Measurements from ENCODE around the gene IRGC.

Gene IRGC

GRCh38 chr19:43711751-43712355 lies 4.0 kb upstream of the IRGC start:
- 81% methylated on average over 12 of the region's 12 CpGs for WGBS
- no peak overlapping the region for H3K9ac ChIP-seq (ENCODE audit: low read length)
- no peak overlapping the region for H2BK120ac ChIP-seq (ENCODE audit: low read depth, low read length)
- H2AK5ac ChIP-seq (ENCODE audit: low read length, severe bottlenecking), result no peak overlapping the region
- H3K4me3 ChIP-seq (ENCODE audit: insufficient read depth in 1 of 2, low read depth in 1 of 2, low read length in 2 of 2), result no peak overlapping the region
- DNase-seq, result no peak
- no peak overlapping the region for H3K18ac ChIP-seq (ENCODE audit: low read depth in 1 of 2, low read length in 2 of 2)
- H4K8ac ChIP-seq (ENCODE audit: low read length), result no peak overlapping the region
- H3K23ac ChIP-seq (ENCODE audit: low read length in 2 of 2), result no peak overlapping the region
- no peak overlapping the region for H3K27ac ChIP-seq (ENCODE audit: low read length, poor library complexity, severe bottlenecking)
- peaks cover 7% of the 10 kb centered on the region for H3K9me3 ChIP-seq (ENCODE audit: control insufficient read depth, low read length)
- no peak overlapping the region for H2BK15ac ChIP-seq (ENCODE audit: low read depth, poor library complexity, severe bottlenecking)
- H3K4me1 ChIP-seq (ENCODE audit: control insufficient read depth, insufficient read depth, low read depth, low read length), result no peaks in the 10 kb centered on the region
- no peak overlapping the region for H3K4me2 ChIP-seq (ENCODE audit: low read length, poor library complexity, severe bottlenecking)
- no peaks in the 10 kb centered on the region for H3K36me3 ChIP-seq (ENCODE audit: control insufficient read depth in 1 of 2, insufficient read depth in 2 of 2, low read depth in 1 of 2, low read length in 2 of 2)
- H4K91ac ChIP-seq (ENCODE audit: low read length), result no peak overlapping the region
- H2AFZ ChIP-seq (ENCODE audit: low read depth, low read length), result no peak overlapping the region
- no peaks in the 10 kb centered on the region for H3K79me1 ChIP-seq (replicated peaks; ENCODE audit: low read length, poor library complexity, severe bottlenecking)
- H2BK5ac ChIP-seq (ENCODE audit: low read depth, low read length, poor library complexity, severe bottlenecking), result no peak overlapping the region
- no peak overlapping the region for H2BK12ac ChIP-seq (ENCODE audit: low read length in 2 of 2)
- H3K4ac ChIP-seq (ENCODE audit: low read depth in 1 of 2, low read length in 2 of 2), result no peak overlapping the region
- H3K27me3 ChIP-seq (ENCODE audit: control insufficient read depth in 1 of 2, insufficient read depth in 1 of 2, low read length in 2 of 2), result no peaks in the 10 kb centered on the region
- no peak overlapping the region for H3K14ac ChIP-seq (ENCODE audit: low read length in 2 of 2)

DNA sequence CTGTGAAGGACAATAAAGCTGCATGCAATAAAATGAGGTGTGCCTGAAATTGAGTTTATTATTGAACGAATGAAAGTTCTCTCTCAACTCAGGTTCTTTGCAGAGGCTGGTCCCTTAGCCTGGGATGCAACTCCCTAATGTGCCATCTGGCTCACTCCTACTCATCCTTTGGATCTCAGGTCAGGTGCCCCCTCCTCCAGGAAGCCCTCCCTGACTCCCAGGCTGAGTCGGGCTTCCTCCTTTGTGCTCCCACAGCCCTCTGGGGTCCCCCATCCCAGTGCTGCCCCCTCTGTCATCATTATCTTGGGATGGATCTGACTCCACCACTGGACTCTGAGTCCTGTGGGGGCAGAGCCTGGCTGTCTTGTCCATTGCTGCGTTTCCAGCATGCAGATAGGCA lies 2.7 kb upstream of the IRGC start:
- Histone ChIP-seq H2AFZ (ENCODE audit: low read depth, low read length) (no peak overlapping the region), H4K91ac (ENCODE audit: low read length) (no peak overlapping the region), H3K36me3 (ENCODE audit: control insufficient read depth in 1 of 2, insufficient read depth in 2 of 2, low read depth in 1 of 2, low read length in 2 of 2) (no peaks in the 10 kb centered on the region), H3K27me3 (ENCODE audit: control insufficient read depth in 1 of 2, insufficient read depth in 1 of 2, low read length in 2 of 2) (peaks cover 0 to 2% of the 10 kb centered on the region in 2 experiments), H2AK5ac (ENCODE audit: low read length, severe bottlenecking) (no peak overlapping the region), H3K14ac (ENCODE audit: low read length in 2 of 2) (peak overlapping the region in 1 of 2 experiments; percentile 35), H2BK120ac (ENCODE audit: low read depth, low read length) (no peak overlapping the region), H4K8ac (ENCODE audit: low read length) (no peak overlapping the region), H3K9ac (ENCODE audit: low read length) (no peak overlapping the region), H3K9me3 (ENCODE audit: control insufficient read depth, low read length) (peaks cover 7% of the 10 kb centered on the region), H2BK5ac (ENCODE audit: low read depth, low read length, poor library complexity, severe bottlenecking) (no peak overlapping the region), H3K79me1 (replicated peaks; ENCODE audit: low read length, poor library complexity, severe bottlenecking) (no peaks in the 10 kb centered on the region), H2BK15ac (ENCODE audit: low read depth, poor library complexity, severe bottlenecking) (no peak overlapping the region), H3K4me2 (ENCODE audit: low read length, poor library complexity, severe bottlenecking) (no peak overlapping the region), H2BK12ac (ENCODE audit: low read length in 2 of 2) (no peak overlapping the region), H3K4me3 (ENCODE audit: insufficient read depth in 1 of 2, low read depth in 1 of 2, low read length in 2 of 2) (no peak overlapping the region), H3K4ac (ENCODE audit: low read depth in 1 of 2, low read length in 2 of 2) (no peak overlapping the region), H3K4me1 (ENCODE audit: control insufficient read depth, insufficient read depth, low read depth, low read length) (no peaks in the 10 kb centered on the region), H3K27ac (ENCODE audit: low read length, poor library complexity, severe bottlenecking) (no peak overlapping the region), H3K18ac (ENCODE audit: low read depth in 1 of 2, low read length in 2 of 2) (no peak overlapping the region), H3K23ac (ENCODE audit: low read length in 2 of 2) (no peak overlapping the region)
- 85% methylated on average over 3 of the region's 3 CpGs for WGBS
- no peak for DNase-seq

GRCh38 chr19:43718627-43719377 lies 2.9 kb downstream of the IRGC start:
- Histone ChIP-seq H2BK15ac (ENCODE audit: low read depth, poor library complexity, severe bottlenecking) (no peak overlapping the region), H3K36me3 (ENCODE audit: control insufficient read depth in 1 of 2, insufficient read depth in 2 of 2, low read depth in 1 of 2, low read length in 2 of 2) (peaks cover 0 to 4% of the 10 kb centered on the region in 2 experiments), H3K27ac (ENCODE audit: low read length, poor library complexity, severe bottlenecking) (no peak overlapping the region), H3K18ac (ENCODE audit: low read depth in 1 of 2, low read length in 2 of 2) (no peak overlapping the region), H2AFZ (ENCODE audit: low read depth, low read length) (no peak overlapping the region), H3K9me3 (ENCODE audit: control insufficient read depth, low read length) (no peaks in the 10 kb centered on the region), H2BK12ac (ENCODE audit: low read length in 2 of 2) (no peak overlapping the region), H2BK120ac (ENCODE audit: low read depth, low read length) (no peak overlapping the region), H3K4me3 (ENCODE audit: insufficient read depth in 1 of 2, low read depth in 1 of 2, low read length in 2 of 2) (peak overlapping the region in 1 of 2 experiments; percentile 22), H2AK5ac (ENCODE audit: low read length, severe bottlenecking) (no peak overlapping the region), H3K4me2 (ENCODE audit: low read length, poor library complexity, severe bottlenecking) (no peak overlapping the region), H4K91ac (ENCODE audit: low read length) (no peak overlapping the region), H3K79me1 (replicated peaks; ENCODE audit: low read length, poor library complexity, severe bottlenecking) (no peaks in the 10 kb centered on the region), H2BK5ac (ENCODE audit: low read depth, low read length, poor library complexity, severe bottlenecking) (no peak overlapping the region), H3K9ac (ENCODE audit: low read length) (no peak overlapping the region), H3K27me3 (ENCODE audit: control insufficient read depth in 1 of 2, insufficient read depth in 1 of 2, low read length in 2 of 2) (peaks cover 0 to 2% of the 10 kb centered on the region in 2 experiments), H3K4ac (ENCODE audit: low read depth in 1 of 2, low read length in 2 of 2) (no peak overlapping the region), H3K4me1 (ENCODE audit: control insufficient read depth, insufficient read depth, low read depth, low read length) (peaks cover 2% of the 10 kb centered on the region), H3K23ac (ENCODE audit: low read length in 2 of 2) (no peak overlapping the region), H3K14ac (ENCODE audit: low read length in 2 of 2) (no peak overlapping the region), H4K8ac (ENCODE audit: low read length) (no peak overlapping the region)
- no peak for DNase-seq
- 93% methylated on average over 60 of the region's 60 CpGs for WGBS

GRCh38 chr19:43719378-43719868 lies 3.5 kb downstream of the IRGC start:
- H2AFZ ChIP-seq (ENCODE audit: low read depth, low read length), result no peak overlapping the region
- no peak overlapping the region for H3K4me3 ChIP-seq (ENCODE audit: insufficient read depth in 1 of 2, low read depth in 1 of 2, low read length in 2 of 2)
- H4K91ac ChIP-seq (ENCODE audit: low read length), result no peak overlapping the region
- no peak overlapping the region for H2BK5ac ChIP-seq (ENCODE audit: low read depth, low read length, poor library complexity, severe bottlenecking)
- H3K14ac ChIP-seq (ENCODE audit: low read length in 2 of 2), result peak overlapping the region in 1 of 2 experiments; percentile 72
- H3K4me1 ChIP-seq (ENCODE audit: control insufficient read depth, insufficient read depth, low read depth, low read length), result peaks cover 2% of the 10 kb centered on the region
- H3K79me1 ChIP-seq (replicated peaks; ENCODE audit: low read length, poor library complexity, severe bottlenecking), result no peaks in the 10 kb centered on the region
- no peak overlapping the region for H3K4ac ChIP-seq (ENCODE audit: low read depth in 1 of 2, low read length in 2 of 2)
- H4K8ac ChIP-seq (ENCODE audit: low read length), result no peak overlapping the region
- H2BK120ac ChIP-seq (ENCODE audit: low read depth, low read length), result no peak overlapping the region
- no peak overlapping the region for H3K27ac ChIP-seq (ENCODE audit: low read length, poor library complexity, severe bottlenecking)
- H3K9me3 ChIP-seq (ENCODE audit: control insufficient read depth, low read length), result no peaks in the 10 kb centered on the region
- no peak overlapping the region for H3K9ac ChIP-seq (ENCODE audit: low read length)
- H3K4me2 ChIP-seq (ENCODE audit: low read length, poor library complexity, severe bottlenecking), result no peak overlapping the region
- no peak overlapping the region for H2BK15ac ChIP-seq (ENCODE audit: low read depth, poor library complexity, severe bottlenecking)
- H2AK5ac ChIP-seq (ENCODE audit: low read length, severe bottlenecking), result no peak overlapping the region
- no peak overlapping the region for H2BK12ac ChIP-seq (ENCODE audit: low read length in 2 of 2)
- WGBS, result 95% methylated on average over 36 of the region's 37 CpGs
- DNase-seq, result no peak
- peaks cover 0 to 2% of the 10 kb centered on the region in 2 experiments for H3K27me3 ChIP-seq (ENCODE audit: control insufficient read depth in 1 of 2, insufficient read depth in 1 of 2, low read length in 2 of 2)
- H3K23ac ChIP-seq (ENCODE audit: low read length in 2 of 2), result no peak overlapping the region
- H3K36me3 ChIP-seq (ENCODE audit: control insufficient read depth in 1 of 2, insufficient read depth in 2 of 2, low read depth in 1 of 2, low read length in 2 of 2), result peaks cover 0 to 4% of the 10 kb centered on the region in 2 experiments
- no peak overlapping the region for H3K18ac ChIP-seq (ENCODE audit: low read depth in 1 of 2, low read length in 2 of 2)

Data from mesenchymal stem cell (in vitro differentiated cells and primary cell).